ENCODE data around the gene FAM187B.

The FAM187B gene

DNA sequence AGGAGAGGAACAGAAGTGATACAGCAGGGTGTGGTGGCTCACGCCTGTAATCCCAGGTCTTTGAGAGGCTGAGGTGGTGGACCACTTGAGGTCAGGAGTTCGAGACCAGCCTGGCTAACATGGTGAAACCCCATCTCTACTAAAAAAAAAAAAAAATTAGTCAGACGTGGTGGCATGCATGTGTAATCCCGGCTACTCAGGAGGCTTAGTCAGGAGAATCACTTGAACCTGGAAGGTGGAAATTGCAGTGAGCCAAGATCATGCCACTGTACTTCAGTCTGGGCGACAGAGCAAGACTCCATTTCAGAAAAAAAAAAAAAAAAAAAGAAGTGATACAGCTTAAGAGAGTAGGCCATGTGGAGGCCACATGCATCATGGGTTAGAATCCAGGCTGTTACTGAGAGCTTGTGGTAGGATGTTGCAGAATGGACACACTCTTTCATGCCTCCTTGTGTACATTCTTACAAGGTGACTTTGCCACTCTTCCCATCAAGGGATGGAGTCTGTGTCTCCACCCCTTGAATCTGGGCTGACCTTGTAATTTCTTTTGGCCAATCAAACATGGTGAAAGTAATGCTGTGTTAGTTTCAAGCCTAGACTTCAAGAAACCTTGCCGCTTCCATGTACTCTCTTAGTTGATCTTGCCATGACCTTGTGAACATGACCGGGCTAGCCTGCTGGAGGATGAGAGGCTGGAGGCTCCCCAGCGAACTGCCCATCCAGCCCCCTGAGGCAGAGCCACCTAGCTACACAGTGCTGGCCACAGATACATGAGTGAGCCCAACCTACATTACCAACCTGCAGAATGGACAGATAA is 12.3 kb downstream of the FAM187B start:
- TF ChIP-seq GATA3 (IDR thresholded peaks at IDR 0.05; ENCODE audit: low read depth, low read length) (no peak), GATA2 (IDR thresholded peaks at IDR 0.05; ENCODE audit: low read depth, low read length) (no peak)

GRCh38 chr19:35214766-35215422 is 13.6 kb downstream of the FAM187B start:
- TF ChIP-seq GATA2 (IDR thresholded peaks at IDR 0.05; ENCODE audit: low read depth, low read length) (no peak), GATA3 (IDR thresholded peaks at IDR 0.05; ENCODE audit: low read depth, low read length) (no peak)

GRCh38 chr19:35213663-35214632 is 14.6 kb downstream of the FAM187B start:
- no peak for TF ChIP-seq GATA3 (IDR thresholded peaks at IDR 0.05; ENCODE audit: low read depth, low read length)
- no peak for TF ChIP-seq GATA2 (IDR thresholded peaks at IDR 0.05; ENCODE audit: low read depth, low read length)

DNA sequence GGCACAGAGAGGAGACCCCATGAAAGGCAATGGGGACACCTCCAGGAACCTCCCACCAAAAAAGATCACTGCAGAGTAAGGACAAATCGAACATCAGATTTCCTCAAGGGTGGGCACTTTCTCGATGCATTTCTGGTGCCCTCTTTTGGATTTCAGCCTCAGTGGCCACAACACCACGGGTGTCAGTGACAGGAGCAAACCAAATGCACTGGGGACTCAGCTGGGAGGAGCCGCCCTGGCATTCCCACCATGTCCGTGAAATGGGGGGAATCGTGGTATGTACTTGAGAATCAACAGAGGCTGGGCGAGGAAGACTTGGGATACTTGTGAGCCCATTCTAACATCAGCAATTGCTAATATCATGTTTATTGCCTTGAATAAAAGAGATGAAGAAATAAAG is 16.3 kb downstream of the FAM187B start:
- TF ChIP-seq GATA3 (IDR thresholded peaks at IDR 0.05; ENCODE audit: low read depth, low read length) (no peak), GATA2 (IDR thresholded peaks at IDR 0.05; ENCODE audit: low read depth, low read length) (no peak)

DNA sequence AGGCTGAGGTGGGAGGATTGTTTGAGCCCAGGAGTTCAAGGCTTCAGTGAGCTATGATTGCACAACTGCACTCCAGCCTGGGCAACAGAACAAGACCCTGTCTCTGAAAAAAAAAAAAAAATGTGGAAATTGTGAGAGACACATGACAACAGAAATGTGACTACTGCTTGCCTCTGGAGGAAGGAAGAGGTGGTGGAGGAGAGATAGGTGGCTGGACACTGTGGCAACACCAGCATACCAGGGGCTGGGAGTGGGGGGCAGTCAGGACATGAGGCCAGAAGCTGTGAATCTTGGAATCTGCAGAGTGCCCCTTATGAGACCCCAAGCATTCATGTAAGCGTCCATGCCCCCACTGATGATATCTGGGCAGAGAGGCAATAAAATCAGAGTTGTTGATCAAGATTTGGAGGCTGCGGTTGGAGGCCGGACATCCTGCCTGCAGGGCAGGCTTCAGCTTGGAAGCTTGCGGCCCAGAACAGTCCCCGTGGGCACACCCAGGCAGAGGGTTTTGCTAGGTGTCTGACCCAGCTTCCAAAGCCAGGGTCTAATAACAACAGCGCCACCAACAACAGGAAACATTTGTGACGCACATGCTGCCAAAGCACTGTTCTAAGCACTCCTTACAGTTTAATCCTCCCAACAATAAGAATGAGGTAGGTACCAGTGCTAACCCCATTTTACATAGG is 16.9 kb downstream of the FAM187B start:
- TF ChIP-seq GATA2 (IDR thresholded peaks at IDR 0.05; ENCODE audit: low read depth, low read length) (no peak), GATA3 (IDR thresholded peaks at IDR 0.05; ENCODE audit: low read depth, low read length) (no peak)

GRCh38 chr19:35209646-35210045 is 18.9 kb downstream of the FAM187B start:
- no peak for TF ChIP-seq GATA3 (IDR thresholded peaks at IDR 0.05; ENCODE audit: low read depth, low read length)
- no peak for TF ChIP-seq GATA2 (IDR thresholded peaks at IDR 0.05; ENCODE audit: low read depth, low read length)

- TF ChIP-seq GATA2 (IDR thresholded peaks at IDR 0.05; ENCODE audit: low read depth, low read length) (no peak), GATA3 (IDR thresholded peaks at IDR 0.05; ENCODE audit: low read depth, low read length) (no peak)
Observed at GRCh38 chr19:35208121-35208520, 20.4 kb downstream of the FAM187B start.

GRCh38 chr19:35207391-35207871 is 21.1 kb downstream of the FAM187B start:
- no peak for TF ChIP-seq GATA2 (IDR thresholded peaks at IDR 0.05; ENCODE audit: low read depth, low read length)
- no peak for TF ChIP-seq GATA3 (IDR thresholded peaks at IDR 0.05; ENCODE audit: low read depth, low read length)

DNA sequence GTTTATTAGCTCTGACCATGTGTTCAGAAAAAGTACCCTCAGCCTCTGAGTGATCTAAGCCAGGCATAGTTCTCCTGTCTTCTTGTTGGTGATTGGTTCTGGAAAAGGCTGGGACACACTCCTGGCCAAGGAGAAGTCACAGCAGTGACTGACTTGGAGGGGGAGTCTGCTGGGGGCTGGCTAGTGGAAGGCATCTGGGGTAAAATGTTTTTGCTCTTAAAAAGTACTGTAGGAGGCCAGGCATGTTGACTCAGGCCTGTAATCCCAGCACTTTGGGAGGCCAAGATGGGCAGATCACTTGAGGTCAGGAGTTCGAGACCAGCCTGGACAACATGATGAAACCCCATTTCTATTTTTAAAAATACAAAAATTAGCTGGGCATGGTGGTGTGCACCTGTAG is 21.7 kb downstream of the FAM187B start:
- TF ChIP-seq GATA3 (IDR thresholded peaks at IDR 0.05; ENCODE audit: low read depth, low read length) = no peak
- TF ChIP-seq GATA2 (IDR thresholded peaks at IDR 0.05; ENCODE audit: low read depth, low read length) = no peak

DNA sequence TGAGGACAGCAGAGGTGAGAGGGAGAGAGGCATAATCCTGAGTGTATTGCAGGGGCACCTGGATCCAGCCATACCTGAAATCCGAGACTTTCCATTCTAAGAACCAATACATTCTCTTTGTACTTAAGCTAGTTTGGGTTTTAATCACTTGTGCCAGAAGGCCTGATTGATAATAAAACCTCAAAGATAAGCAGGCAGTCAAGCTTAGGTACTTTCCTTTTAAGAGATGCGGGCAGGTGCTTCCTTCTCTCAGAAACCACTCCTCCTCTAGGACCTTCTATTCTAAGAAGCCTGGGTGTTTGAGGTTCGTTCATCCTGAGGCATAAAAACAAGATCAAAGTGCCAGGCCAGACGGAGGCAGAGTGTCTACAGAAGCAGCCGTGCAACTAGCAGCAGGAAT is 22.2 kb downstream of the FAM187B start:
- TF ChIP-seq GATA3 (IDR thresholded peaks at IDR 0.05; ENCODE audit: low read depth, low read length) = no peak
- TF ChIP-seq GATA2 (IDR thresholded peaks at IDR 0.05; ENCODE audit: low read depth, low read length) = no peak

DNA sequence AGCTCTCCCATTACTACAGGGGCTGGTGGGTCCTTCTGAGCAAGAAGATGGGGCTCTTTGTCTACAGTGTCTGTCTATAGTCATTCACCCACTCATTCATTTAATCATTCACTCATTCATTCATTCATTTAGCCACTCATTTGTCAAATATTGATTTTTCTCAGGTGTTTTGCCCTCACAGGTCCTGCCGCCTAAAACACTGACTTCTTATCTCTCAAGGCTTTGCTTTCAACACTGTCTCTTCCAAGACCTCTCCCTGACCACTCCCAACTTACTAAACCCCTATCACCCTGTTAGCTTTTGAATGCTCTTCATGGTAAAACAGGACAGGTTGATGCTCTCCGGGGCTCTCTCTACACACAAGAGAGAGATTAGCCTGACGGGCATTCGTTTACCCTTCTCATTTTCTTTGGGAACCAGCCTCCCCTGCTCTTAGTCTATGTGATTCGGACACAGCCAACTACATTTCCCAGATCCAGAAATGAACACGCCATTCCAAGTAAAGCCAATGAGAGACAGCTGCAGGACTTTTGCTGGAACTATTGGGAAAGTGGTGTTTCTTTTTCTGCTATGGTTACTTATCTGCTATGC is 22.7 kb downstream of the FAM187B start:
- TF ChIP-seq GATA2 (IDR thresholded peaks at IDR 0.05; ENCODE audit: low read depth, low read length) (no peak), GATA3 (IDR thresholded peaks at IDR 0.05; ENCODE audit: low read depth, low read length) (no peak)

GRCh38 chr19:35204799-35205732 is 23.5 kb downstream of the FAM187B start:
- TF ChIP-seq GATA3 (IDR thresholded peaks at IDR 0.05; ENCODE audit: low read depth, low read length) (no peak), GATA2 (IDR thresholded peaks at IDR 0.05; ENCODE audit: low read depth, low read length) (no peak)
